HG03196 (cell line): ENCODE measurements around the gene GGTA1.
"Not testable (repeated sequence)": the region's sequence is repeated elsewhere in the genome, so short reads cannot be mapped to it uniquely, and the experiment has no call there.

Experiments
- ATAC-seq: cut with Tn5 transposase; IDR thresholded peaks from one replicate; pipeline ENCODE4 v1.9.1; 2021; ENCODE audit not compliant: unreplicated experiment

Gene GGTA1

GRCh38 chr9:121499427-121500164, at the start of gene GGTA1:
Gene GGTA1 (minus strand): TSS chr9:121499844. CDS start chr9:121467922, 31,922 bp downstream.
- no peak for ATAC-seq

- no peak for ATAC-seq
These were observed 49.0 kb upstream of the GGTA1 start for GRCh38 chr9:121548666-121549065.

GRCh38 chr9:121545875-121546423, 46.3 kb upstream of the GGTA1 start:
- ATAC-seq = peak; percentile 76

- ATAC-seq = no peak
These were observed 45.7 kb upstream of the GGTA1 start for GRCh38 chr9:121545150-121545874.

- no peak for ATAC-seq
These were observed 42.4 kb upstream of the GGTA1 start for GRCh38 chr9:121542025-121542424.

GRCh38 chr9:121541256-121541655, 41.6 kb upstream of the GGTA1 start:
- no peak for ATAC-seq

GRCh38 chr9:121538221-121538620, 38.6 kb upstream of the GGTA1 start:
- no peak for ATAC-seq

- no peak for ATAC-seq
These were observed 37.6 kb upstream of the GGTA1 start for GRCh38 chr9:121537283-121537682.

- ATAC-seq = no peak
These were observed 33.2 kb upstream of the GGTA1 start for GRCh38 chr9:121532881-121533280.

GRCh38 chr9:121529237-121529987, 29.8 kb upstream of the GGTA1 start:
- no peak for ATAC-seq

GRCh38 chr9:121528642-121529041, 29.0 kb upstream of the GGTA1 start:
- ATAC-seq = no peak

GRCh38 chr9:121527371-121527770, 27.7 kb upstream of the GGTA1 start:
- no peak for ATAC-seq

- ATAC-seq = not testable (repeated sequence)
These were observed 20.0 kb upstream of the GGTA1 start for GRCh38 chr9:121519688-121520087.

- no peak for ATAC-seq
These were observed 19.0 kb upstream of the GGTA1 start for GRCh38 chr9:121518634-121519033.

- ATAC-seq = not testable (repeated sequence)
These were observed 13.5 kb upstream of the GGTA1 start for GRCh38 chr9:121513166-121513565.

GRCh38 chr9:121510766-121511550, 11.3 kb upstream of the GGTA1 start:
- no peak for ATAC-seq

- no peak for ATAC-seq
These were observed 9.5 kb upstream of the GGTA1 start for GRCh38 chr9:121509180-121509579.

GRCh38 chr9:121508415-121508814, 8.8 kb upstream of the GGTA1 start:
- no peak for ATAC-seq

- no peak for ATAC-seq
These were observed 6.5 kb upstream of the GGTA1 start for GRCh38 chr9:121505903-121506735.

- no peak for ATAC-seq
These were observed 3.8 kb upstream of the GGTA1 start for GRCh38 chr9:121503444-121503843.
